GM19043 (cell line): ENCODE measurements around the gene LIN9.

Source experiments
- ATAC-seq: cut with Tn5 transposase; IDR thresholded peaks from one replicate; pipeline ENCODE4 v1.9.1; 2021; ENCODE audit warnings: low read depth; ENCODE audit not compliant: unreplicated experiment

The LIN9 gene

DNA sequence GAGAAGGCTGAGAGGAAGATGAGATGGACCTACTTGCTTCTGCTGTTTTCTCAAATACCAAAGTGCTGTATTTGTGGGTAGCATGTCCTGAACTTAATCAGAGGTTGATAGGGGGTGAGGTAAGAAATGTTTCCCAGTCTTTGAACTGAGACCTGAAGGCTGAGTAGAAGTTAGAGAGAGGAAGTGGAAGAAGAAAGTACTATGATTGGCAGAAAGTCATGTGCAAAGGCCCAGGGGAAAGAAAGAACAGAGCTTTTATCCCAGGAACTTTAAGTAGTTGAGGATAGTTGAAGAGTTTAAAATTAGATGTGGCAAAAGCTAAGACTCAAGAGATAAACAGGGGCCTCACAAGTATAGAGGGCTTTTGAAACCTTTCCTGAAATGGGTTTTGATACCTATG, 15.5 kb upstream of the LIN9 start:
- no peak for ATAC-seq

DNA sequence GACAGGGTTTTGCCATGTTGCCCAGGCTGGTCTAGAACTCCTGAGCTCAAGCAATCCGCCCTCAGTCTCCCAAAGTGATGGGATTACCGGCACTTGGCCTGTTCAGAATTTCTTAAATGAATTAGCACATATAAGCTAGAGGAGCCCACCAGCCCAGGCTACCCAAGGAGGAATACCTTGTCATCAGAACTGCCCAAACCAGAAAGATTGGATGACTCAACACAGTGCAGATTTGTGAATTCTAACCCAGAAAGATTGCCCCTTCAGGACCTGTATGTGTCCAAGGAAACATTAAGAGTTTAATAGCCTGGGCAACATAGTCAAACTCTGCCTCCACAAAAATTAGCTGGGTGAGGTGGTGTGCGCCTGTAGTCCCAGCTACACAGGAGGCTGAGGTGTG, 14.0 kb upstream of the LIN9 start:
- no peak for ATAC-seq

DNA sequence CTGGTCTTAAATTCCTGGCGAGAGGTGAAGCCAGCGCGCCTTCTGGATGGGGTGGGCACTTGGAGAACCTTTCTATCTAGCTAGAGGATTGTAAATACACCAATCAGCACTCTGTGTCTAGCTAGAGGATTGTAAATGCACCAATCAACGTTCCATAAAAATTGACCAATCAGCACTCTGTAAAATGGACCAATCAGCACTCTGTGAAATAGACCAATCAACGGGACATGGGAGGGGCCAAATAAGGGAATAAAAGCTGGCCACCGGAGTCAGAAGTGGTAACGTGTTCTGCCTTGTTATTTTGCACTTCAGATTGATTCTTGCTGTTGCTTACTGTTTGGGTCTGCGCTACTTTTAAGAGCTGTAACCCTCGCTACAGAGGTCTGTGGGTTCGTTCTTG, 12.0 kb upstream of the LIN9 start:
- no peak for ATAC-seq

DNA sequence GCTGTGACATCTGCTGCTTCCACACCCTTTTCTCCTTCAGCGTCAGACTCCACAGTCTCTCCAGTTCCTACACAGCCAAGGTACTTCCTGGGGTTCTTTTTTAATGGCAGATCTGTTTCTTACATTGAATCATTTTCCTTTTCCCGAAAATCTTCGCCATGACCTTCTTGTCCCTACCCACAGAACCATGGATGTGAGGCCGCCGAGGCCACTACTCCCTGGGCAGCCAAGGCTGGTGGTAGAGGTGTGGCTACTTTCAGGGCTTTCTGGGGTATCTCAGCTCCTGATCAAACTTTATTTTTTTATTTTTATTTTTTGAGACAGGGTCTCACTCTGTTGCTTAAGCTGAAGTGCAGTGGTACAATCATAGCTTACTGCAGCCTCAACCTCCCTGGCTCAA, 9.5 kb upstream of the LIN9 start:
- no peak for ATAC-seq

DNA sequence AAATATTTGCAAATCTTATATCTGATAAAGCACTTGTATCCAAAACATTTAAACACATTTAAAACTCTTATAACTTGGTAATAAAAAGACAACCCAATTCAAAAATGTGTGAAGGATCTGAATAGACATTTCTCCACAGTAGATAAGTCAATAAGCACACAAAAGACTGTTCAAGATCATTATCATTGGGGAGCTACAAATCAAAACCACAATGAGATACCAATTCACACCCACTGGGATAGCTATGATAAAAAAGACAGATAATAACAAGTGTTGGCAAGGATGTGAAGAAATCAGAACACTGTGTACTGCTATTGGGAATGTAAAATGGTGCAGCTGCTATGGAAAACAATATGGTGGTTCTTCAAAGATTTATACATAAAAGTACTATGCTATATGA, 5.1 kb upstream of the LIN9 start:
- no peak for ATAC-seq

- ATAC-seq, result no peak
These were observed 3.1 kb upstream of the LIN9 start for GRCh38 chr1:226312065-226312464.

DNA sequence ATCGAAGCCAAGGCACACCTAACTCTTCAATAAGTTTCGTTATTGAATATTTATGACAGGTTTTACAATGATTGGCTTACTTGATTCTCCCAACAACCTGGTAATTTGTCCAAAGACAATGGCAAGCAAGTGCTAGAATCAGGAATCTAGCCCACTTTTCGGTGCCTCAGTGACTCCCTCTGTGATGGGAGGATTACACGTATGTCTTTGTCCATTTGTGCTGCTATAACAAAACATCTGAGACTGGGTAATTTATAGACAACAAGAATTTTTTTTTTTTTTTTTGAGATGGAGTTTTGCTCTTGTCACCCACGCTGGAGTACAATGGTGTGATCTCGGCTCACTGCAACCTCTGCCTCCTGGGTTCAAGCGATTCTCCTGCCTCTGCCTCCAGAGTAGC, 2.4 kb upstream of the LIN9 start:
- no peak for ATAC-seq

- ATAC-seq, result no peak
These were observed 1.8 kb upstream of the LIN9 start for GRCh38 chr1:226310637-226311195.

- no peak for ATAC-seq
These were observed 1.2 kb upstream of the LIN9 start for GRCh38 chr1:226310245-226310540.

DNA sequence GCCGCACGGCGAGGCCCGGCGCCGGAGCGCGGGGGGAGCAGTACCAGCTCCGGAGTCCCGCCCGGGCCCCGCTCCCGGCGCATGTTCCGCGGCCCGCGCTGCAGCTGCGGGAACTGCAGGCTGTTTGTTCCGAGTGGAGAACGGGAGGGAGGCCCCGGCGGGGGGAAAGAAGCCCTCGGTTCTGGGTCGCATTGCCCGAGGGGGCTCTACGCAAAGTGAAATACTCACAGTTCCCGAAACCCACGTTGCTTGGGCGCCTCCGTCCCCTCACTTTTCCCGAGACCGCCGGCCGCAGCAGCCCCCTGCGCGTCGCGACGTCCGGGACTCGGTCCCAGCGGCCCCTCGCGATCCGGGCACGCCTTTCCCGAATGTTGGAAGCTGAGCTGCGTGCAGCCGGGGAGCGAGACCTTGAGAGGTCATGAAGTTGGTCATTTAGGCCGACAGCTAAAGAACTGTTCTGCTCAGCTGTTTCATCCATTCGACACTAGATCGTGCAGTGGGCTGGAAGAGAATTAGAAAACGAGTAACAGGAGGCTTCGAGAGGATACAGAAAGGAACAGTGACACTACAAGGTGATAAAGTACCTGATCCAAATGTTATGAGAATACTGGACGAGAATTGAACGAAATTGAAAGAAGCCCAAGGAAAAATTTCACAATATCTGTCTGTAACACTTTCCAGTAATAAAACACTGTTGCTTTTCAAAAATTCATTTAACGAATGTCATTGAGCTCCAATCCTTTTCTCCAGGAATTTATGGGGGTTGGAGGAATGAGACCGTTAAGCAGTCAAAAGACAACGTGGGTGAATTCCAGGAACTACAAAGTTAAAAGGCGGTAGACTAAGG, 657 bp upstream of the LIN9 start:
- peak; percentile 30 for ATAC-seq

DNA sequence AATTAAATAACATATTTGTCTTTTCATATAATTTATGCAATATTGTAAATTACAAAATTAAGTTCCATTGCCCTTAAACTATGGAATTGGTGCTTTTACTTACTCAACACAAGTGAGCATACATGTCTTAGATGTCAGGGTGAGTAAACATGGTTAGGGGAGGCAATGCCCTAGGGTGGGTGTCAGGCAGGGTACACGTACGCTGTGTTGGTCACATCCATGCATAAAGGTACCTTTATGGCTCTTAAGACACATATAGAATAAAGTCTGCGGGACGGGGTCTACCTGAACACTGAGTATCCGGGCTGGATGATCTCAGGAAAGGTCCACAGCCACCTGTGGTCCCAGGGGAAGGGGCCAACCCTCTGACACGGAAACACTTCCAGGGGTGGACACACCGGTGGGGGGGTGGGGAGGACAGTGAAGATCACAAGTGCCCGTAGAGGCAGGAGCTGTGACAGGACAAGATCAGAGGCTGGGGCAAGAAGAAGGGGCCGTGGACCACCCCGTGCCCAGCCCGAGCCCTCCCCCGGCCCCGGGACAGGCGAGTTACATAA, 720 bp downstream of the LIN9 start:
- ATAC-seq, result peak; percentile 27

DNA sequence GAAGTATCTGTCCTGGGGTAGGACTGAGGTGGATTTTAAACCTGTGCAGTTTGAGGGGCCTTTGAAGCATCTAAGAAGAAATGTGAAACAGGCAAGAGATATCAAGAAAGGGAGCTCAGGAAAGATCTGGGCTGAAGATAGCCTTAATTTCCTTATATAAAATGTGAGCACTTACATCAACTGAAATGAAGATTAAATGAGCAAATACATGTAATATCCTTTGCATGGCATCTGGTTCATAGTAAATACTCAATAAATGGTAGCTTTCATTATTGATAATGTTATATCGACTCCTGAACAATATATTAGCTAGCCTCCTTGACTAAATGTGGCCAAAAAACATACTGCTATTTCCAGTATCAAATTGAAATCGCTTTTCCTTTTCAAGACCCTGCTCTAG, 2.5 kb downstream of the LIN9 start:
- ATAC-seq, result no peak

DNA sequence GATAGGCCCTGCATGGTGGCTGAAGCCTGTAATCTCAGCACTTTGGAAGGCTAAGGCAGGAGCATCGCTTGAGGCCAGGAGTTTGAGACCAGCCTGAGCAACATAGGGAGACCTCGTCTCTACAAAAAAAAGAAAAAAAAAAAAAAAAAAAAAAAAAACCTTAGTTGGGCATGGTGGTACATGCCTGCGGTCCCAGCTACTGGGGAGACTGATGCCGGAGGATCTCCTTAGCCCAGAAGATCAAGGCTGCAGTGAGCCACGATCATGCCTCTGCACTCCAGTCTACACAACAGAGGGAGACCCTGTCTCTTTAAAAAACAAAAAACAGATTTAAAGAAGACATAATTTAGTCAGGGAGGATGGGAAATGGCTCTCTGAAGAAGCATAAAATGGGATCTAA, 3.8 kb downstream of the LIN9 start:
- no peak for ATAC-seq

DNA sequence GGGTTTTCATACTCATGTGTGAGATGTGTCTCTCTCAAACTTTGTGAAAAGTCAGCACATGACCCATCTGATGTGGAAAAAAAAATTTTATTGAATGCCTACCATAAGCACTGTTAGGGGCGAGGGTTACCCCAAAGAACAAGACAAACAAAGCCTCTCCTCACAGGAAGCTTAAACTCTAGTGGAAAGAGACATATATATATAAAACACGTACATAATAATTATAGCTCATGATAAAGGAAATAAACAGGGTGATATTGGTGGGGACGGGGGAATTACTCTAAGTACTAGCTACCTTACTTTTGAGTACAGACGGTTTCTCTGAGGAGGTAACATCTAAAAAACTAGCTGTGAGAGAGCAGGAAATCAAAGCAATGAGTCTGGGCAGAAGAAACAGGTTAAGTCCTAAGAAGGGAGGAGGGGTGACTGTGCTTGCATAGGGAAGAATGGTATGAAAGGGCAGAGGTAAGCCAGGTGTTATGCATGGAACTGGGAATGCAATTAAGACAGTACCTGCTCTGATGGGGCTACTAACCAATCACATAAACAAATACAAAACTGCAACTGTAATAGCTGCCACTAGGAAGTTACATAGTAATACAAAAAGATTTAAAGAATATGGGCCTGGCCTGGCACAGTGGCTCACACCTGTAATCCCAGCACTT, 4.5 kb downstream of the LIN9 start:
- no peak for ATAC-seq

GRCh38 chr1:226302731-226303130, 6.2 kb downstream of the LIN9 start:
- peak; percentile 53 for ATAC-seq

DNA sequence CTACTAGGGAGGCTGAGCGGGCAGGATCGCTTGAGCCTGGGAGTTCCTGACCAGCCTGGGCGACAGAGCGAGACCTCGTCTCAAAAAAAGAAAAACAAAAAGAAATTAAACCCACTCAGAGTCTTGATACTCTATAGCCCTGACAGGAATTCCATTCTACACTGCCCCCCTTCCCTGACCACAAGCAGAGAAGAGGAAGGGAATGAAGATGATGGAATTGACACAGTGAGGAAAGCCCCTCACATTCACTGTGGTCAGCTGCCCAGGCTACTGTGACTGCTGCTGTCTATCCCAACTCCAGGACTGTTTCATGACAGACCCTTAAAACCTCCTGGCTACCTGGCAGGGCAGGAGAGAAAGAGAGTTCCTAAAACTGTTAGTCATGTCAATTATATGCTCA, 12.1 kb downstream of the LIN9 start:
- ATAC-seq, result no peak

GRCh38 chr1:226293553-226293920, 15.4 kb downstream of the LIN9 start:
- no peak for ATAC-seq

GRCh38 chr1:226292874-226293552, 16.0 kb downstream of the LIN9 start:
- no peak for ATAC-seq

GRCh38 chr1:226287587-226287986, 21.4 kb downstream of the LIN9 start:
- ATAC-seq, result no peak

- ATAC-seq, result no peak
These were observed 27.9 kb downstream of the LIN9 start for GRCh38 chr1:226281058-226281457.

DNA sequence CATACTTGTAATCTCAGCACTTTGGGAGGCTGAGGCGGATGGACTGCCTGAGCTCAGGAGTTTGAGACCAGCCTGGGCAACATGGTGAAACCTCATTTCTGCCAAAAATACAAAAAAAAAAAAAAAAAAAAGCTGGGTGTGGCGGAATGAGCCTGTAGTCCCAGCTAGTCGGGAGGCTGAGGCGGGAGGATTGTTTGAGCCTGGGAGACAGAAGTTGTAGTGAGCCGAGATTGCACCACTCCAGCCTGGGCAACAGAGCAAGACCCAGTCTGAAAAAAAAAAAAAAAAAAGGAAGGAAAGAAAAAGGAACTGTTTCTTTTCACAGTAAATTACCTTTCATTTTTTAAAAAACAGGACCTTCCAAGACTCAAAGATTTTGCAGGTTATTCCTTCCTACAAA, 29.5 kb downstream of the LIN9 start:
- no peak for ATAC-seq
